Caco-2 (cell line): Measurements from ENCODE around the gene CFAP46. TPM values are rescaled to one million over a fixed set of nuclear protein-coding genes. Genes with fewer than 3 reads are reported as not detected.
"Not testable (repeated sequence)": the region's sequence is repeated elsewhere in the genome, so short reads cannot be mapped to it uniquely, and the experiment has no call there.

Experiments used
- BruUV-seq: library from RNA; stranded (reverse); fragments of 400-500 nt; replicated peaks from 2 replicates; lab custom pipeline; 2021; lab: Mats Ljungman, UMichigan
- CTCF ChIA-PET: fragments of 300-600 bp; sonication (Branson Sonifier 250); formaldehyde crosslinking; loops from one replicate; lab custom pipeline; 2022; ENCODE audit warnings: antibody characterized with exemption; lab: Charles Lee
- POLR2A ChIA-PET: fragments of 300-600 bp; sonication (Branson Sonifier 250); formaldehyde crosslinking; loops from one replicate; lab custom pipeline; 2022; ENCODE audit warnings: antibody characterized with exemption; lab: Charles Lee
- DNase-seq, 2 experiments: peaks; one replicate each; pipeline versions ENCODE4 v3.0.0 to v3.0.0-alpha.2; 2020 to 2022
- H3K27me3 ChIP-seq: replicated peaks from 2 replicates; pipeline ENCODE4 v1.6.0; 2011; ENCODE audit warnings: low read length; ENCODE audit not compliant: control insufficient read depth, insufficient read depth
- H3K36me3 ChIP-seq: 2 replicates; pipeline ENCODE4 v1.5.1; 2011; ENCODE audit warnings: low read length; ENCODE audit not compliant: control insufficient read depth, insufficient read depth
- H3K4me1 ChIP-seq: fragments of 250-450 bp; sonication (Bioruptor Pico); 2 replicates; pipeline ENCODE4 v1.5.1; 2020; ENCODE audit warnings: mild to moderate bottlenecking
- H3K4me3 ChIP-seq: 2 replicates; pipeline ENCODE4 v1.5.1; 2011; ENCODE audit warnings: low read depth, mild to moderate bottlenecking, control low read depth, low read length
- H3K9me3 ChIP-seq: fragments of 250-450 bp; sonication (Bioruptor Pico); 2 replicates; pipeline ENCODE4 v1.5.1; 2020; ENCODE audit warnings: mild to moderate bottlenecking, moderate library complexity
- H3K27ac Mint-ChIP-seq: one replicate; pipeline ENCODE4 v1.8.0; 2022; ENCODE audit warnings: mixed read lengths; ENCODE audit not compliant: unreplicated experiment
- H3K27me3 Mint-ChIP-seq: one replicate; pipeline ENCODE4 v1.8.0; 2022; ENCODE audit warnings: mixed read lengths; ENCODE audit not compliant: insufficient read depth, unreplicated experiment
- H3K36me3 Mint-ChIP-seq: one replicate; pipeline ENCODE4 v1.8.0; 2022; ENCODE audit warnings: mild to moderate bottlenecking, mixed read lengths; ENCODE audit not compliant: insufficient read depth, unreplicated experiment
- H3K4me1 Mint-ChIP-seq: one replicate; pipeline ENCODE4 v1.8.0; 2022; ENCODE audit warnings: low read depth, mixed read lengths; ENCODE audit not compliant: unreplicated experiment
- H3K4me3 Mint-ChIP-seq: one replicate; pipeline ENCODE4 v1.8.0; 2022; ENCODE audit warnings: mild to moderate bottlenecking, moderate library complexity, mixed read lengths; ENCODE audit not compliant: unreplicated experiment
- H3K9me3 Mint-ChIP-seq: one replicate; pipeline ENCODE4 v1.8.0; 2022; ENCODE audit warnings: mixed read lengths; ENCODE audit not compliant: unreplicated experiment
- intact Hi-C: fragments of 100-400 bp; cut with micrococcal nuclease; formaldehyde crosslinking; loops from one replicate; pipeline ENCODE4 v1.10.0; 2022; ENCODE audit not compliant: unreplicated experiment
- total RNA-seq: library from RNA; stranded (reverse); gene quantifications from 2 replicates; pipeline ENCODE4 v1.2.3, GENCODE V29; 2022
- TF ChIP-seq, protein P1 (sequence below), 2 experiments: fragments of 200-600 bp in 1 of 2; IDR thresholded peaks; 1 replicate in 1 of 2; 2 replicates in 1 of 2; pipeline versions ENCODE4 v1.5.1 to v1.8.0; 2011 to 2022; ENCODE audit warnings: antibody characterized with exemption in 1 of 2, control low read depth in 1 of 2, inconsistent platforms in 1 of 2, low read depth in 1 of 2, low read length in 1 of 2, mild to moderate bottlenecking in 1 of 2, moderate library complexity in 1 of 2; ENCODE audit not compliant: insufficient read depth in 1 of 2, severe bottlenecking in 1 of 2, unreplicated experiment in 1 of 2

The CFAP46 gene
- total RNA-seq, 1 experiment from 2014 or later: not detected

DNA sequence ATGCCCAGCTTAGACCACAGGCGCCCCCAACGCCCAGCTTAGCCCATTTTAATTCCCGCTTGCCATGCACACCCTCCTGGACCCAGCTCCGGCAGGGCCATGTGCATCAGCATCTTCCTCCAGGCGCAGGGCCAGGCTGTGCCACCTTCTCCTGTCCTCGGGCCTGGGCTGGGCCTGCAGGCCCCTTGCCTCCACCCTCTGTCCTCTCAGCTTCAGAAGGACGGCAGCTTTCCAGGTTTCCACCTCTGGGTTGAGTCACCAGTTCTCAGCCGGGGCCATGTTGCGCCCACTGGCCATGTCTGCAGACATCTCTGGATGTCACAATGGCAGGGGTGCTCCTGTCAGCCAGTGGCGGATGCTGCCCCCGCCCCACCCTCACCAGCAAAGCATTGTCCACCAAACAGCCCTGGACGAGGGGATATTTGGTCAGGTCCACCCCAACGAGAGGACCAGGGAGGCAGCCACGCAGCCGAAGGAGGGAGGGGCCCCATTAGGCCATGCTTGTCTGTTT lies 97.3 kb downstream of the CFAP46 start:
- Histone ChIP-seq H3K4me3 (no peak overlapping the region), H3K4me1 (peaks cover 12% of the 10 kb centered on the region; the same call in 1 of the 2 replicates), H3K9me3 (peaks cover 14% of the 10 kb centered on the region), H3K36me3 (no peaks in the 10 kb centered on the region), H3K27me3 (no peaks in the 10 kb centered on the region)
- H3K4me1 Mint-ChIP-seq: no peaks in the 10 kb centered on the region
- TF ChIP-seq, protein P1, sequence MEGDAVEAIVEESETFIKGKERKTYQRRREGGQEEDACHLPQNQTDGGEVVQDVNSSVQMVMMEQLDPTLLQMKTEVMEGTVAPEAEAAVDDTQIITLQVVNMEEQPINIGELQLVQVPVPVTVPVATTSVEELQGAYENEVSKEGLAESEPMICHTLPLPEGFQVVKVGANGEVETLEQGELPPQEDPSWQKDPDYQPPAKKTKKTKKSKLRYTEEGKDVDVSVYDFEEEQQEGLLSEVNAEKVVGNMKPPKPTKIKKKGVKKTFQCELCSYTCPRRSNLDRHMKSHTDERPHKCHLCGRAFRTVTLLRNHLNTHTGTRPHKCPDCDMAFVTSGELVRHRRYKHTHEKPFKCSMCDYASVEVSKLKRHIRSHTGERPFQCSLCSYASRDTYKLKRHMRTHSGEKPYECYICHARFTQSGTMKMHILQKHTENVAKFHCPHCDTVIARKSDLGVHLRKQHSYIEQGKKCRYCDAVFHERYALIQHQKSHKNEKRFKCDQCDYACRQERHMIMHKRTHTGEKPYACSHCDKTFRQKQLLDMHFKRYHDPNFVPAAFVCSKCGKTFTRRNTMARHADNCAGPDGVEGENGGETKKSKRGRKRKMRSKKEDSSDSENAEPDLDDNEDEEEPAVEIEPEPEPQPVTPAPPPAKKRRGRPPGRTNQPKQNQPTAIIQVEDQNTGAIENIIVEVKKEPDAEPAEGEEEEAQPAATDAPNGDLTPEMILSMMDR (IDR thresholded peaks at IDR 0.05; ENCODE audit: insufficient read depth in 1 of 2, low read depth in 1 of 2, low read length in 1 of 2, severe bottlenecking in 1 of 2, unreplicated experiment in 1 of 2): no peak
- no peak for DNase-seq
- no peaks in the 10 kb centered on the region for H3K27me3 Mint-ChIP-seq
- no peak overlapping the region for H3K27ac Mint-ChIP-seq
- no peak overlapping the region for H3K4me3 Mint-ChIP-seq
- H3K36me3 Mint-ChIP-seq: no peaks in the 10 kb centered on the region
- intact Hi-C loops: no loop called here
- BruUV-seq: no TSS peak
- ChIA-PET POLR2A (interaction anchor here (0.6 kb wide), 1 partner anchor 940 kb away, joined by 5 read pairs; no protein-coding TSS in a partner anchor), CTCF (no interaction called here)
- peaks cover 13% of the 10 kb centered on the region for H3K9me3 Mint-ChIP-seq

DNA sequence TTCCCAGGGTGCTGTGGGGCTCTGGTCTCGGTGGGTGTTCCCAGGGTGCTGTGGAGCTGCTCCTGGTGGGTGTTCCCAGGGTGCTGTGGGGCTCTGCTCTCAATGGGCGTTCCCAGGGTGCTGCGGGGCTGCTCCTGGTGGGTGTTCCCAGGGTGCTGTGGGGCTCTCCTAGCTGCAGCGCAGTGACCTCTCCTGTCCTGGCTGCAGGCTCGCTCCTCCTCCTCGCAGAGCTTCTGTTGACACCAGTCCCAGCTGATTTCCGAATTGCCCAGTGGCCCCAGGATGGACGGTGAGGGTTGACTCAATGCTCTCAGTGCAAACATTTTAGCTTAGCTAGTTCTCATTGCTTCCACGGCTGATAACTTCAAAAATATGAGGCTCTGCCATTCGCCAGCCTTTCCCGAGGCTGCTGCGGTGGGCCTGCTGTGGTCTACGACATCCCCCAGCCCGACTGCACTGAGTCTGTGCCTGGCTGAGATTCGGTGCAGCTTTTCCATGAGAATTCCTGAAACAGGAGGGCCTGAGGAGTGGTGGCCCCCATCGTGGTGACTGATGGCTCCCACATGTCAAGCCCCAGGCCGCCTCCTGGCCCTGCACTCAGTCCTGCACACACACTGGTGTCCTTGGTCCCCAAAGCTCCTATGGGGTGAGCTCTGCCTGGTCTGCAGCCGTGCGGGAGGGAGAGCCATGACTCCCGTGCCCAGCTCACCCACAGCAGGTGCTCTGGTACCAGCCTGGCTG lies 98.1 kb downstream of the CFAP46 start:
- H3K4me3 ChIP-seq: no peak overlapping the region
- no peak overlapping the region for H3K27ac Mint-ChIP-seq
- H3K4me3 Mint-ChIP-seq: no peak overlapping the region
- no peak for DNase-seq
- no peaks in the 10 kb centered on the region for H3K36me3 ChIP-seq
- ChIA-PET CTCF (interaction anchor here (0.7 kb wide), 1 partner anchor 12 kb away, joined by 4 read pairs; no protein-coding TSS in a partner anchor), POLR2A (no interaction called here)
- H3K27me3 ChIP-seq: no peaks in the 10 kb centered on the region
- peaks cover 14% of the 10 kb centered on the region for H3K9me3 ChIP-seq
- H3K4me1 ChIP-seq: peaks cover 12% of the 10 kb centered on the region; the same call in 1 of the 2 replicates
- no TSS peak for BruUV-seq
- peaks cover 13% of the 10 kb centered on the region for H3K9me3 Mint-ChIP-seq
- no peaks in the 10 kb centered on the region for H3K4me1 Mint-ChIP-seq
- TF ChIP-seq, protein P1 (IDR thresholded peaks at IDR 0.05; ENCODE audit: insufficient read depth in 1 of 2, low read depth in 1 of 2, low read length in 1 of 2, severe bottlenecking in 1 of 2, unreplicated experiment in 1 of 2): no peak
- intact Hi-C loops: no loop called here
- H3K36me3 Mint-ChIP-seq: no peaks in the 10 kb centered on the region
- H3K27me3 Mint-ChIP-seq: no peaks in the 10 kb centered on the region

DNA sequence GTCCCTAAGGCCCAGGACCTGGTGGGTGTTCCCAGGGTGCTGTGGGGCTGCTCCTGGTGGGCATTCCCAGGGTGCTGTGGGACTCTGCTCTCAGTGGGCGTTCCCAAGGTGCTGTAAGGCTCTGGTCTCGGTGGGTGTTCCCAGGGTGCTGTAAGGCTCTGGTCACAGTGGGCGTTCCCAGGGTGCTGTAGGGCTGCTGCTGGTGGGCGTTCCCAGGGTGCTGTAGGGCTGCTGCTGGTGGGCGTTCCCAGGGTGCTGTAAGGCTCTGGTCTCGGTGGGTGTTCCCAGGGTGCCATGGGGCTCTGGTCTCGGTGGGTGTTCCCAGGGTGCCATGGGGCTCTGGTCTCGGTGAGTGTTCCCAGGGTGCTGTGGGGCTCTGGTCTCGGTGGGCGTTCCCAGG lies 99.1 kb downstream of the CFAP46 start:
- POLR2A ChIA-PET, H3K27me3 Mint-ChIP-seq, H3K4me3 Mint-ChIP-seq, DNase-seq, H3K4me3 ChIP-seq, intact Hi-C loops, BruUV-seq, CTCF ChIA-PET, H3K4me1 Mint-ChIP-seq, H3K4me1 ChIP-seq, H3K27ac Mint-ChIP-seq, H3K27me3 ChIP-seq, H3K36me3 Mint-ChIP-seq, H3K36me3 ChIP-seq: not testable (repeated sequence)
- H3K9me3 ChIP-seq: peaks cover 14% of the 10 kb centered on the region
- peaks cover 13% of the 10 kb centered on the region for H3K9me3 Mint-ChIP-seq
